HL-60 (cell line): ENCODE data around the gene TBPL1.

Source experiments
- GABPA ChIP-seq: IDR thresholded peaks from 2 replicates; pipeline ENCODE4 v1.6.1; 2012; ENCODE audit warnings: low read depth
- POLR2AphosphoS5 ChIP-seq: IDR thresholded peaks from 2 replicates; pipeline ENCODE4 v1.6.1; 2012; ENCODE audit warnings: low read depth
- SPI1 ChIP-seq: IDR thresholded peaks from 2 replicates; pipeline ENCODE4 v1.6.1; 2012; ENCODE audit warnings: low read depth, mild to moderate bottlenecking, borderline replicate concordance
- TF ChIP-seq, protein P1 (sequence below): IDR thresholded peaks from one replicate; pipeline ENCODE4 v1.5.1; 2011; ENCODE audit warnings: low read length, control low read depth, inconsistent platforms; ENCODE audit not compliant: insufficient read depth
- TF ChIP-seq, protein P2 (sequence below): IDR thresholded peaks from 2 replicates; pipeline ENCODE4 v1.6.1; 2012; ENCODE audit warnings: low read depth; ENCODE audit not compliant: insufficient replicate concordance

DNA sequence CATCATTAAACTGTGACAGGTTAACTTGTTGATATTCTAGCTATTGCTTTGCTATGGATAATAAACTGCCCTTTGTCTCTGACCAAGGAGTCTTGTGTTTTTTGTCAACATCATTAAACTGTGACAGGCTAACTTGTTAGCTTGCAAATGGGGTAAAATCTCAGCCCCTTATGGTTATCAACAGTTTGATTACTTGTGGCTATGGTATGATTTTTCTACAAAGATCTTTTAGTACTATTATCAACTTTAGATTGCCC lies 63.5 kb downstream of the TBPL1 start:
- TF ChIP-seq, protein P1, sequence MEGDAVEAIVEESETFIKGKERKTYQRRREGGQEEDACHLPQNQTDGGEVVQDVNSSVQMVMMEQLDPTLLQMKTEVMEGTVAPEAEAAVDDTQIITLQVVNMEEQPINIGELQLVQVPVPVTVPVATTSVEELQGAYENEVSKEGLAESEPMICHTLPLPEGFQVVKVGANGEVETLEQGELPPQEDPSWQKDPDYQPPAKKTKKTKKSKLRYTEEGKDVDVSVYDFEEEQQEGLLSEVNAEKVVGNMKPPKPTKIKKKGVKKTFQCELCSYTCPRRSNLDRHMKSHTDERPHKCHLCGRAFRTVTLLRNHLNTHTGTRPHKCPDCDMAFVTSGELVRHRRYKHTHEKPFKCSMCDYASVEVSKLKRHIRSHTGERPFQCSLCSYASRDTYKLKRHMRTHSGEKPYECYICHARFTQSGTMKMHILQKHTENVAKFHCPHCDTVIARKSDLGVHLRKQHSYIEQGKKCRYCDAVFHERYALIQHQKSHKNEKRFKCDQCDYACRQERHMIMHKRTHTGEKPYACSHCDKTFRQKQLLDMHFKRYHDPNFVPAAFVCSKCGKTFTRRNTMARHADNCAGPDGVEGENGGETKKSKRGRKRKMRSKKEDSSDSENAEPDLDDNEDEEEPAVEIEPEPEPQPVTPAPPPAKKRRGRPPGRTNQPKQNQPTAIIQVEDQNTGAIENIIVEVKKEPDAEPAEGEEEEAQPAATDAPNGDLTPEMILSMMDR = no peak
- no peak for TF ChIP-seq POLR2AphosphoS5
- TF ChIP-seq, protein P2, sequence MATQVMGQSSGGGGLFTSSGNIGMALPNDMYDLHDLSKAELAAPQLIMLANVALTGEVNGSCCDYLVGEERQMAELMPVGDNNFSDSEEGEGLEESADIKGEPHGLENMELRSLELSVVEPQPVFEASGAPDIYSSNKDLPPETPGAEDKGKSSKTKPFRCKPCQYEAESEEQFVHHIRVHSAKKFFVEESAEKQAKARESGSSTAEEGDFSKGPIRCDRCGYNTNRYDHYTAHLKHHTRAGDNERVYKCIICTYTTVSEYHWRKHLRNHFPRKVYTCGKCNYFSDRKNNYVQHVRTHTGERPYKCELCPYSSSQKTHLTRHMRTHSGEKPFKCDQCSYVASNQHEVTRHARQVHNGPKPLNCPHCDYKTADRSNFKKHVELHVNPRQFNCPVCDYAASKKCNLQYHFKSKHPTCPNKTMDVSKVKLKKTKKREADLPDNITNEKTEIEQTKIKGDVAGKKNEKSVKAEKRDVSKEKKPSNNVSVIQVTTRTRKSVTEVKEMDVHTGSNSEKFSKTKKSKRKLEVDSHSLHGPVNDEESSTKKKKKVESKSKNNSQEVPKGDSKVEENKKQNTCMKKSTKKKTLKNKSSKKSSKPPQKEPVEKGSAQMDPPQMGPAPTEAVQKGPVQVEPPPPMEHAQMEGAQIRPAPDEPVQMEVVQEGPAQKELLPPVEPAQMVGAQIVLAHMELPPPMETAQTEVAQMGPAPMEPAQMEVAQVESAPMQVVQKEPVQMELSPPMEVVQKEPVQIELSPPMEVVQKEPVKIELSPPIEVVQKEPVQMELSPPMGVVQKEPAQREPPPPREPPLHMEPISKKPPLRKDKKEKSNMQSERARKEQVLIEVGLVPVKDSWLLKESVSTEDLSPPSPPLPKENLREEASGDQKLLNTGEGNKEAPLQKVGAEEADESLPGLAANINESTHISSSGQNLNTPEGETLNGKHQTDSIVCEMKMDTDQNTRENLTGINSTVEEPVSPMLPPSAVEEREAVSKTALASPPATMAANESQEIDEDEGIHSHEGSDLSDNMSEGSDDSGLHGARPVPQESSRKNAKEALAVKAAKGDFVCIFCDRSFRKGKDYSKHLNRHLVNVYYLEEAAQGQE = no peak
- TF ChIP-seq GABPA = no peak
- no peak for TF ChIP-seq SPI1
